ENCODE data around the gene SUMO2.

DNA sequence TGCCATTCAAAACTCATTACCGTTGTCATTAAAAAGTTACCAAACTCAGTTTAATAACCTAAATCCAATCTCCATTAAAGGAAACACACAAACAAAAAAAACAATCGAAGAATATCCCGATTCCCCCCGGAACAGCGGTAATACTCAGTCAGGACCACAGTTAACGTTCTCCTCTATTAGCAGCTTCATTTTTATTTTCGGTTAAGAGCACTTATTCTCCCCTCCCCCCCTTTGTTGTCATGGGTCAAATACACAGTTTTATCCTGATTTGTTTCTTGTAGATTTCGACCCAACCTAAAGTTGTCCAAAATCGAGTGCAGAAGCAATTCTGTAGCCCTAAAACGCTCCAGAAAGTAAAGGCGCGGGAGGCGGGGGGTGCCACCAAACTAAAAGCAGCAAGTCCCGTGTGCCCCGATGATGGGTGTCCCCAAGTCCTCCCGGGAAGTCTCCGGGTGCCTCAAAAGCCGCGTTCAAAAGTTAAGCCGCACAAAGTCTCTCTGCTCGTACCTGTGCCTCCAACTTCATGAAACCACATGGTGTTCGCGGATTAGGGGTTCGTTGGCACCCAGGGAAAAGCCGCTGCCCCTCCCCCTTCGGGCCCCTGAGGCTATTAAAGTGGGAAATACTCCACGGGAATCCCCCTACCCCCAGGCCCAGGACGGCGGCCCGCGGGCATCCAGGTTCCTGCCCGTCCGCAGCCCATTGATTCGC, 996 bp downstream of the SUMO2 start:
- TF ChIP-seq, protein P1, sequence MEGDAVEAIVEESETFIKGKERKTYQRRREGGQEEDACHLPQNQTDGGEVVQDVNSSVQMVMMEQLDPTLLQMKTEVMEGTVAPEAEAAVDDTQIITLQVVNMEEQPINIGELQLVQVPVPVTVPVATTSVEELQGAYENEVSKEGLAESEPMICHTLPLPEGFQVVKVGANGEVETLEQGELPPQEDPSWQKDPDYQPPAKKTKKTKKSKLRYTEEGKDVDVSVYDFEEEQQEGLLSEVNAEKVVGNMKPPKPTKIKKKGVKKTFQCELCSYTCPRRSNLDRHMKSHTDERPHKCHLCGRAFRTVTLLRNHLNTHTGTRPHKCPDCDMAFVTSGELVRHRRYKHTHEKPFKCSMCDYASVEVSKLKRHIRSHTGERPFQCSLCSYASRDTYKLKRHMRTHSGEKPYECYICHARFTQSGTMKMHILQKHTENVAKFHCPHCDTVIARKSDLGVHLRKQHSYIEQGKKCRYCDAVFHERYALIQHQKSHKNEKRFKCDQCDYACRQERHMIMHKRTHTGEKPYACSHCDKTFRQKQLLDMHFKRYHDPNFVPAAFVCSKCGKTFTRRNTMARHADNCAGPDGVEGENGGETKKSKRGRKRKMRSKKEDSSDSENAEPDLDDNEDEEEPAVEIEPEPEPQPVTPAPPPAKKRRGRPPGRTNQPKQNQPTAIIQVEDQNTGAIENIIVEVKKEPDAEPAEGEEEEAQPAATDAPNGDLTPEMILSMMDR (conservative IDR thresholded peaks at IDR 0.05; ENCODE audit: low read depth in 2 of 2), result no peak
- TF ChIP-seq, protein P2, sequence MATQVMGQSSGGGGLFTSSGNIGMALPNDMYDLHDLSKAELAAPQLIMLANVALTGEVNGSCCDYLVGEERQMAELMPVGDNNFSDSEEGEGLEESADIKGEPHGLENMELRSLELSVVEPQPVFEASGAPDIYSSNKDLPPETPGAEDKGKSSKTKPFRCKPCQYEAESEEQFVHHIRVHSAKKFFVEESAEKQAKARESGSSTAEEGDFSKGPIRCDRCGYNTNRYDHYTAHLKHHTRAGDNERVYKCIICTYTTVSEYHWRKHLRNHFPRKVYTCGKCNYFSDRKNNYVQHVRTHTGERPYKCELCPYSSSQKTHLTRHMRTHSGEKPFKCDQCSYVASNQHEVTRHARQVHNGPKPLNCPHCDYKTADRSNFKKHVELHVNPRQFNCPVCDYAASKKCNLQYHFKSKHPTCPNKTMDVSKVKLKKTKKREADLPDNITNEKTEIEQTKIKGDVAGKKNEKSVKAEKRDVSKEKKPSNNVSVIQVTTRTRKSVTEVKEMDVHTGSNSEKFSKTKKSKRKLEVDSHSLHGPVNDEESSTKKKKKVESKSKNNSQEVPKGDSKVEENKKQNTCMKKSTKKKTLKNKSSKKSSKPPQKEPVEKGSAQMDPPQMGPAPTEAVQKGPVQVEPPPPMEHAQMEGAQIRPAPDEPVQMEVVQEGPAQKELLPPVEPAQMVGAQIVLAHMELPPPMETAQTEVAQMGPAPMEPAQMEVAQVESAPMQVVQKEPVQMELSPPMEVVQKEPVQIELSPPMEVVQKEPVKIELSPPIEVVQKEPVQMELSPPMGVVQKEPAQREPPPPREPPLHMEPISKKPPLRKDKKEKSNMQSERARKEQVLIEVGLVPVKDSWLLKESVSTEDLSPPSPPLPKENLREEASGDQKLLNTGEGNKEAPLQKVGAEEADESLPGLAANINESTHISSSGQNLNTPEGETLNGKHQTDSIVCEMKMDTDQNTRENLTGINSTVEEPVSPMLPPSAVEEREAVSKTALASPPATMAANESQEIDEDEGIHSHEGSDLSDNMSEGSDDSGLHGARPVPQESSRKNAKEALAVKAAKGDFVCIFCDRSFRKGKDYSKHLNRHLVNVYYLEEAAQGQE (IDR thresholded peaks at IDR 0.05; ENCODE audit: unreplicated experiment), result no peak

Measured in GM23338 (cell line).